NCI-H2171 treated with DMSO at 0.1 percent for 48 hours (cell line): ENCODE results near the gene AGER.
A peak's percentile ranks its signal among the peaks of the same experiment; 100 is the strongest.
"Not testable (repeated sequence)": the region's sequence is repeated elsewhere in the genome, so short reads cannot be mapped to it uniquely, and the experiment has no call there.

Experiments
- DNase-seq: peaks from one replicate; lab custom pipeline; 2025; lab: John Stamatoyannopoulos, UW

Gene AGER

DNA sequence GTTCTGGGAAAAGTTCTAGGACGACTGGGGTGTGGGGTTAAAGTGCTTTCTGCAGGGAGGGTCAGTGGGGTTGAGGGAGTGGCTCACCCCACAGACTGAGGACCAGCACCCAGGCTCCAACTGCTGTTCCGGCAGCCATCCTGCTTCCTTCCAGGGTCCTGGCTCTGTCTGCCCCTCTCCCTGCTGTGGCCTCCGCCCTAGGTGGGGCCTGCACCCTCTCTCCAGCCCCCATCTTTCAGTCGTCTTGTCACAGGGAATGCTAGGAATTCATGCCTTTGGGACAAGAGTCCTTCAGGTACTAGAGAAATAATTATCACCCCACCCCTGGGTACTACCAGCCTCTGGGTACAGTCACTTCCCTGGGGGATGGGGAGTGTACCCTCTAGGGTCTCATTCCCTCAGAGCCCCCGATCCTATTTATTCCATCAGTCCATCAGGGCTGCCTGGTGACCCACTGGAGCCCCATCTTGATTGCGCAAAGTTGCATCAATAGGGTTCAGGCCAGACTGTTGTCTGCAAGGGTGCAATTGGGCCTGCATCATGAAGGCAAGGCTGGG, at the start of gene AGER:
TSS of gene AGER (minus strand) at position 170 of the 557 bp plus-strand sequence. CDS start at position 139, 31 bp downstream.
- no peak for DNase-seq

DNA sequence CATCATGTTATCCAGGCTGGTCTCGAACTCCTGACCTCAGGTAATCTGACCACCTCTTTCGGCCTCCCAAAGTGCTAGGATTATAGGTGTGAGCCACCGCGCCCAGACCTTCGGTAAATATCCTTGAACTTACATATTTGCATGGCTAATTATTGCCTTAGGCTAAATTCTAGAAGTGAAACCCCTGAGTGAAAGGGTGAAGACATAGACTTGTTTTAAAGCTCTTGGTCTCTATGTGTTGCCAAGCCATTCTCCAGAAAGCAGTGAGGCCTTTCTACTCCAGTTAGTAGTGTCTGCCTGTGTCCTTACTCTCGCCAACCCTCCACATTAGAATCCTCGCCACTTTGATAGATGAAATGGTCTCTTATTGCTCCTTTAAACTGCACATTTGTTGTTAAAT, 42.4 kb upstream of the AGER start:
- no peak for DNase-seq

DNA sequence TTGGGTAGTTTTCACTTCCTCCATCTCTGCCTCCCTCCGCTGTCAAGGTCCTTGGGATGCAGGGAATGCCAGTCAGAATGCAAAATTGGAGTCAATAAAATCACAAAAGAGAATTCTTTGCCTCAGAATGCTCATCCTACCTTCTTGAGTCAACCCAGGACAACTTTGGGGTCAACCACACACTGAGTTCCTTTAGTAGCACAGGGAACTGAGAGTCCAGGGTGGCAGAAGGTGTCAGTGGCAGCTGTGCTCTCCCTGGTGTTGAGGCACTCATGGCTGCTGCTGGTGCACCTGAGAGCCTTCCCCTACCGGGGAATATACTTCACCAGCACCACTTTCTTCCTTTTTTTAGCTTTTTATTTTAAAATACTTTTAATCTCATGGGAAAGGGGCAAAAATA, 40.6 kb upstream of the AGER start:
- no peak for DNase-seq

DNA sequence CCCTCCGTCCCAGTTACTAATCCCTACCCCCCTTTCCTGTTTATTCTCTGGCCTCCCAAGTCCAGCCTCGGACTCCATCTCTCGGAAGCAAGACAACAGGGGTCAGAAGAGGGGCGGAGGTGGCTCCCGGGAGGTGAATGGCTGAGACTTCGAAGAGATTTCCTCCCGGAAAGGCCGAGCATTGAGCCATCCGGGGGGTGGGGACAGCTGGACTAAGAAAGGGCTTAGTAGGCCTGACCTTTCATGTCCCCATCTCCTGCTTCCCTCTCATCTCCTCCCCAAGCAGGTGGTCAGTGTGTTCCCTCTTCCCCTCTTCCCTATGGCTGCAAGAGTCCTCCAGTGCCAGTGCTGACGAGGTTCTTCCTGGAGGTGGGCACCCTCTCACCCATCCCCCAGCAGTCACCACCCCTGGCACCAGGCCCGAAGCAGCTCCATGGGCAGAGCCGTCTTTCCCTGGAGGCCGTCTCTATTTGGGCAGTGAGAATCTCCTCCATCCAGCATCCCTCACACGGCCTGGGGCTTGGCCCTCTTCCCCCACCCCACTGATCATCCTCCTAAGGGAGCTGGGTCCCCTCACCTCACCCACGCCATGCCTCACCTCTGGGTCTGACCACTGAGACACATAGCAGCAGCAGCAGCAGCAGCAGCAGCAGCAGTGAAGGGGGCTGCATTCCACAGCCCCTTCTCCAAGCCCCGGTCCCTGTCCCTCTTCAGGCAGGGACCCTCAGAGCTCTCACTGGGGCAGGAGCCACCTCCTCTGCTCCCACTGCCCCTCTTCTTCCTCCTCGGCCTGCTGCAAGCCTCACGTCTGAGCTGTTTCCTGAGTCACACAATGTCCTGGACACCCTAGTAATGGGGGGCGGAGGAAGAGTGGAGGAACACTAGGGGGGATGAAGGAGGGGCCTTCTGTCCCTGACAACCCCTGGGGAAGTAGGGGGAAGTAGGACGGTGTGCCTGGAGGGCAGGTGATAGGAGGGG, 39.5 kb upstream of the AGER start, which contains the start of gene NOTCH4:
TSS of gene NOTCH4 (minus strand) at position 810 of the 978 bp plus-strand sequence. CDS start at position 671, 139 bp downstream.
- no peak for DNase-seq

DNA sequence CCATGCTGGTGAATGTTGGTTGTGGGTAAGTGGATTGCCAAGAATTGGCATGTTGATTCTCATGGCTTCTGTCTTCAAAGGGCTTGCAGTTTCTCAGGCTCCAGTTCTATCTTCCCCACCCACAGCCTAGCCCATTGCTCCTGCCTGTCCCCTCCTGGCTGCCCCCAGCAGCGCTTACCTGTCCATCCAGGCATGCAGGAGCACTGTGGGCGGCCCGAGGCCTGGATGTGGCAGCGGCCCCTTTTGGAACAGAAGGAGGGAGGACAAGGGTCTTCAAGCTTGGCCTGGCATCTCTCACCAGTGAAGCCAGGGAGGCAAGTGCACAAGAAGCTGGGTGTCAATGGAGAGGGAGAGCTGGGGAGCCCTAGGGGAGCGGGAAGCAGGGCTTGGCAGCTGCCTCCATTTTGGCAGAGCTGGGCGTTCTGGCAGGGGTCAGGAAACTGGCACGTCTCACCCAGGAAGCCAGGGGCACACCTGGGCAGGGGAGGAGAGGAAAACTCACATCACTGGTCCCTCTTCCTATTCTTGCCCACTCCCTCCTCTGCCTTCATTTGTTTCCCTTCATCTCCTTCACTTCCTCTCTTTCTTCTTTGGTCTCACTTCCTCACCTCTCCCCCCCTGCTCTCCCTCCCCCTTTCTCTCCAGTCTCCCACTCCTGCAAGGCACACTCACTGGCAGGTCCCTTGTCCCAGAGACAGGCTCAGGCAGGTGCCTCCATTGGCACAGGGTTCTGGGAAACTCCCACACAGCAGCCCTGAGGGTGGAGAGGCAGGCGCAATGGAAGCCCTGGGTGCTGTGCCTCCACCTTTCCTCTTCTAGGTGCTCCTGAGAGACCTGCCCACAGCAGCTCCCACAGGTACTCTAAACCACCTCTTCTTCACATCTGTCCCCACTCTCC, 38.5 kb upstream of the AGER start:
- DNase-seq: no peak

DNA sequence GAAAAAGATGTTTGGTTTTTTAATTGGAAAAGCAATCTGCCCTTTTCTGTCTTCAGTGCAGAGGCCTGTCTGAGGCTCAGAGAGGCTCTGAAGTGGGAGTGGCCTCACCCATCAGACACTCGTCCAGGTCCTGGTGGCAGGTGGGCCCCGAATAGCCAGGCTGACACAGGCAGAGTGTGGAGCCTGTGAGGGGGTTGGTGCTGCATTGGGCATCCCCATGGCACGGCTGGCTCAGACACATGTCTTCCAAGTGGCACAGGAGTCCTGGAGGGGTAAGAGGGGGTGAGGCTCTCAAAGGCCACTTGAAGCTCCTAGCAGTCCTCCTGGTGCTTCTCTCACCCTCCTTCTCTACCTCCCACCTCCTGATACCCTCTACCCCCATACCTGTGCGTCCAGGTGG, 36.0 kb upstream of the AGER start:
- DNase-seq: no peak

DNA sequence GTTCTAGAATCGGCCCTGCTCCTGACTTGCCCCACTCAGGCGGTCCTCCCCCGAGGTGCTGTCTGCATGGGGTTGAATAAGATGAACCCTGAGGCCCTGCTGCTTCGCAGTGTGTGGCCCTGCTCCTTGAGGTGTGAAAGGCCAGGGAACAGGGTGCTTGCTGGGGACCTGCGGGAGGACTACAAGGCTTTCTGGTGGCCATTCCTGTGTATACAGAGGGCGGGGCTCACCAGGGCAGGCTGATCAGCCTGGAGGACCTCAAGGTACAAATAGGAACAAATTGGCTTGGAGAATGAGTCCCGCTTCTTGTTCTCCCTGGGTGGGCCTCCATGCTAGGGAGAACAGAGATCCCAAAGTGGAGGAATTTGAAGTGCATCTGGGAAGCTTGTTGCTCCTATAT, 34.1 kb upstream of the AGER start:
- DNase-seq: no peak

DNA sequence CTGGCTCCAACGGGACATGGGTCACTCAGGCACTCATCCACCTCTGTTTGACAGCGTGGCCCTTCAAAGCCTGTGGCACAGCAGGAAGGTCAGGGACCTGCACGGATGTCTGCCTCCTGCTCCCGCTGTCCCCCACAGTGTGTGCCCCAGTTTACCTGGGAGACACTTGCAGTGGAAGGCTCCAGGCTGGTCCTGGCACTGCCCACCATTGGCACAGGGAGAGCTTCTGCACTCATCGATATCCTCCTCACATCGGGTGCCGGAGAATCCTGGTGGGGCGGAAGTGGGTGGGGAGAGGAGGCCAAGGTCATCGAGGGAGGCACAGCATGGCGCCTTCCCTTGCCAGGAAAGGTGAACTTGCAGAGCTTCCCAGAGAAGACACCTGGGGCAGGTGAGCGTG, 32.9 kb upstream of the AGER start:
- DNase-seq: no peak

DNA sequence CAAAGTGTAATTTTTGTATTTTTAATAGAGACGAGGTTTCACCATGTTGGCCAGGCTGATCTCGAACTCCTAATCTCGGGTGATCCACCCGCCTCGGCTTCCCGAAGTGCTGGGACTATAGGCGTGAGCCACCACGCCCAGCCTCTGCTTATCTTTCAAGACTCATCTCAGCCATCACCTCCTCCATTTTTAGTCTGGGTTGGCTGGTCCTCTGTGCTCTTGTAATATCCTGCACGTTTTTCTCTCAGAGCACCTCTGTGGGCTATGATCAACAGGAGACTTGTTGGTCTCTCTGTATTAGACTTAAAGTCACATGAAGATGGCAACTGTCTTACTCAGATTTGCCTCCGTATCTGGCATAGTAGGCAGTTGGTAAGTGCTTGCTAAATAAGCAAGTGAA, 32.2 kb upstream of the AGER start:
- no peak for DNase-seq

DNA sequence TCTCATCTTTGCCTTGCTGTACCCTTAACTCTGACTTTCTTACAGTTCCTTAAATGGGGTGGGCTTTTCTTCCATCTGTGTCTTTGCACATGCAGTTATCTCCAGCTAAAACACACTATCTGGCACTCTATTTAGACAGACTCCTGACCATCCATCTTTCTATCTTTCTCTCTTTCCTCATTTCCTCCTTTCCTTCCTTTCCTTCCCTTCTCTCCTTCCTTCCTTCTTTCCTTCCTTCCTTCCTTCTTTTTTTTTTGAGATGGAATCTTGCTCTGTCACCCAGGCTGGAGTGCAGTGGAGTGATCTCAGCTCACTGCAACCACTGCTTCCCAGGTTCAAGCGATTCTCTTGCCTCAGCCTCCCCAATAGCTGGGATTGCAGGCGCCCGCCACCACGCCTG, 31.6 kb upstream of the AGER start:
- no peak for DNase-seq

DNA sequence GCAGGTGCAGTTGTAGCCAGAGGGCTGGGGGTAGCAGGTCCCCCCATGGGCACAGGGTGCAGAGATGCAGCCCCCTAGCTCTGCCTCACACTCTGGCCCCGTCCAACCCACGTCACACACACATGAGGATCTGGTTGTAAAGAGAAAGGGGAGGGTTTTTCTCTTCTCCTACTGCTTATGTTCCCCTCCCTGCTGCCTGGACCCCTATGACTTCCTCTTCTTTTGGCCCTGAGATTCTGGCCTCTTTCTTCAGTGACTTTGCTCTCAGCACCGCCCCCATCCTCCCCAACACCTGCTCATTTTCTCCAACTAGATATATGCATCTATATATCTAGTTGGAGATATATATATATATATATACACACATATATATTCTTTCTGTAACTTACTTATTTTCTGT, 30.1 kb upstream of the AGER start:
- no peak for DNase-seq

DNA sequence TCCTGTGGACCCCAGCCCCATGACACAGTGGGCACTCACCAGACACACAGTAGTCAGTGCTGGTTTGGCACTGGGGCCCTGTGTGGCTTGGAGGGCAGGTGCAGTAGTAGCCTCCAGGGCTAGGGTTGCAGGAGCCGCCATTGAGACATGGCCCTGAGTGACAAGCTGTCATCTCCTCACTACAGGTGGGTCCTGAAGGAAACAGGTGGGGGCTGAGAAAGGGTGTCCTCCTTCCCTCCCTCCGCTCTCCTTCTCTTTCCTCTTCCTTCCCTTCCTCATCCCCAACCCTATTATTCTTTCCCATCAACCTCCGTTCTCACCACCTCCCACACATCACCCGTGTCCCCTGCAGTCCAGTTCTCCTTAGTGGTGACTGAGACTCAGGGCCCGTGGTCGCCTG, 29.6 kb upstream of the AGER start:
- DNase-seq: no peak

DNA sequence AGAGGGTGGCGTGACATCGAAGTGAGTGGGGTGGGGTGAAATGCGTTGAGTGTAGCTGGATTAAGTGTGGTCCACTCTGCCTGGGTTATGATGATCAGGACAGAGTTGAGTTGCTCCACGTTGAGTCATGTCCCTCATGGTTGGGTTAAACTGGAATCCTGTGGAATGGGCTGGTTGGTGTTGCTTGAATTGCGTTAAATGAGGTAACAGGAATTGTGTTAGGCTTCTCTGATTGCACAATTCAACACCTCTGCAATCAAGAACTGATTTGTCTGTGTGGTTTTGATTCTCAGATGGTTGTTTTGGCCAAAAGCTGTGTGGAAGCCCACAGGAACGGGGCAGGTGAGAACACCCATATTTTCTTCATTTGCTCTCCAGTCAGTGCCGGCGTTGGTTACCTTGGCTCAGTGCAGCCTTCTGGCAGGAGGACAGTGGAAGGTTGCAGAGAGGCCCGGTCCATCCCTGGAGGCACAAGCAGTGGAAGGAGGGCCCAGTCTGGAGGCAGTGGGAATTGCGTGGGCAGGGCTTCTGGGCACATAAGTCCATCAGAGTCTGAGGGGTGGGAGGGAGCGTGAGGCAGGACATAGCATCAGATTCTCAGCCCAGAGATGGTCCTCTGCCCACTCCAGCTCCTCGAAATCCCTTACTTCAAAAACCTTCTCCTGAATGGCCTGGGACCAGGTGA, 28.2 kb upstream of the AGER start:
- no peak for DNase-seq

DNA sequence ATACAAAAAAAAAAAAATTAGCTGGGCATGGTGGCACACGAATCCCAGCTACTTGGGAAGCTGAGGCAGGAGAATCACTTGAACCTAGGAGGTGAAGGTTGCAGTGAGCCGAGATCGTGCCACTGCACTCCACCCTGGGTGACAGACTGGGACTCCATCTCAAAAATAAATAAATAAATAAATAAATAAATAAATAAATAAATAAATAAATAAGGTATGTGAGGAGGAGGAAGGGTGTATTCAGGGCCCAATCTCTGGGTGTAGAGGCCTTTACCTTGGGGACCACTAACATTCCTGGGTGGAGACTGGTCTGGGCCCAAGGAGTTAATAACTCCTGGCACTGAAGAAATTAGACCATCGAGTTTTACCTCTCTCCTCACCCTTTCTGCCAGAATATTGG, 27.4 kb upstream of the AGER start:
- not testable (repeated sequence) for DNase-seq

DNA sequence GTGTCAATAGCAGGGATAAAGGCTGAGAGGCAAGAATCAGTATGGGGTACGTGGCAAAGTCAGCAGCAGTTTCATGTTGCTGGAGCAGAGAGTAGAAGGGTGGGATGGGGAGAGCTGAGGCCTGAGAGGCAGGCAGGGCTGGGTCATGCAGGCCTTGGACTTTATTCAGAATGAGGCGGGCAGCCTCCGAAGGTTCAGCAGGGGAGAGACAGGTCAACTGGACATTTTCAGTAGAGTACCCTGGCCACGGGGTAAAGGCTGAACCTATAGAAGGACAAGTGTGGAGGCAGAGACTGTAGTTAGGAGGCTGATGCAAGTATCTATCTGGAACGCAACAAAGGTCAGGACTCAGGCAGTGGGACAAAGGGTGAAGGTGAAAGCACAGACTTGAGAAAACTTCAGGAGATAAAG, 26.1 kb upstream of the AGER start:
- no peak for DNase-seq

DNA sequence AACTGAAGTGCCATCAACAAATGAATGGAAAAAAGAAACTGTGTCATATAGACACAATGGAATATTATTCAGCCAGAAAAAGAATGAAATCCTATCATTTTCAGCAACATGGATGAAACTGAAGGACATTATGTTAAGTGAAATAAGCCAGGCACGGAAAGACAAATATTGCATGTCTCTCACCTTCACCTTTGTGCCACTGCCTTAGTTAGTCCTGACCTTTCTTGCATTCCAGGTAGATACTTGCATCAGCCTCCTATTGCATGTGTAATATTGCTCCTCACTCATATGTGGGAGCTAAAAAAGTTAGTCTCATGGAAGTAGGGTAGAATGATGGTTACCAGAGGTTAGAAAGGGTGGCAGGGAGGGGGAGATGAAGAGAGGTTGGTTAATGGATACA, 24.9 kb upstream of the AGER start:
- no peak for DNase-seq

DNA sequence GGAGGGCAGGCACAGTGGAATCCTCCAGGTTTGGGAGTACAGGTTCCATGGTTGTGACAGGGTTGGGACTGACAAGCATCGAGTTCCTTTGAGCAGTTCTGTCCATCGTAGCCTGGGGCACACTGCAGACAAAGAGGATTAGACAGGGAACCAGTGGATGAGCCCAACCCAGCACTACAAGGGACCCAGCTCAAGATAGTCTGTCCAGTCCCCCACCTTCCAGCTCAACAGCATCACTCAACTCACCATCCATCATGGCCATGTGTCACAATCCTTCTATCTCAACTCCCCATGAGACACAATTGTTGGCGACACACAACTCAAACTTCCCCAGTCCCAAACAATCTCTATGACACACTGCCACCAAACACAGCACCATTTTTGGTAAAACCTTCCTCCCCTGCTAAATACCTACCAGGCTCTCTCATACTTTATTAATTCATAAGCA, 20.2 kb upstream of the AGER start:
- no peak for DNase-seq

DNA sequence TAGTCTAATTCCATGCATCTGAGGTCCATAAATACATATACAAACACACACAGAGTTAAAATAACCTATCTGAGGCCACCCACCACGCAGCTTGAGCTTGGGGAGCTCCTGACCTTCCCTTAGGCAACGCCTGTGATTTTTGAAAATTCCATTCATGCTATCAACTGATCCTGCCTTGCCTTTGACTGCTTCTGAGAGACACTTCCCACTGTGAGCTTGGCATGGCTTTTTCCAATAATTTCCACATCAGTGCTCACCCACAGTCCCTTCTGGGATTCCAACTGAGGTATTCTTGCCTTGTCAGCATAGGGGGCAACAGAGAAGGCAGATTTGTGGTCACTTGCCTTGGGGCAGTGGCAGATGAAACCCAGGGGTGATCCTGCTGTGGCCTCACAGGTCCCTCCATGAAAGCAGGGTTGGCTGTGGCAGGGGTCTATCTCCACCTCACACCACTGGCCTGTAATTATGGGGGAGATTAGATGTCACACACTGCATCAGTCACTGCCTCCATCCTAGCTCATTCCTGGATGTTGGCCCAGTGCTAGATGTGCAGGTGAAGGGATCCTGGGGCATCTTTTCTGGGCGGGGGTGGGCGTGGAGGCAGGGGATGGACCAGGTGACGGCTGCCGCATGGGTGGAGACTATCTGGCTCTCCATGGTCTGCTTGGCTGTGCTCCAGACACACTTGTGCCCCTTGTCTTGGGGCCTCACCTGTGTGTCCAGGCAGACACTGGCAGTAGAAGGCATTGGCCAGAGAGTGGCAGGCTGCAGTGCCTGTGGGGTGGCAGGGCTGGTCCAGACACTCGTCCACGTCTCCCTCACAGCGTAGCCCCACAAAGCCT, 19.6 kb upstream of the AGER start:
- peak; percentile 6 for DNase-seq

DNA sequence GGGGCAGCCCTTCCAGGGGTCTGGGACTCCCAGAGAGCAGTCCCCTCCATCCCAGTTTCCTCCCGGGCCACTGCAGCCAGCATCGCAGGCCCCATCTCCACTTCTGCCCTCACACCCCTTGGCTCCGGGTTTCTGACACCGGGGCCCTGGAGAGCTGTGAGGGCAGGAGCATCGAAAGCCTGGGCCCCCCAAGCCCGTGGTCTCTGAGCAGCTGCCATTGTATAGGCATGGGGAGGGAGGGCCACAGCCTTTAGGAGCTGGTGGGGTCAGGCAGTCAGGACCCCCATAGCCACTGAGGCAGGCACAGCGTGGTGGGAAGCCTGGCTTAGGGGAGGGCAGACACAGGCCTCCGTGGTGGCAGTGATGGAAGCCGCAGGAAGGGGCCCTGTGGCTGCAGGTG, 18.1 kb upstream of the AGER start:
- no peak for DNase-seq

DNA sequence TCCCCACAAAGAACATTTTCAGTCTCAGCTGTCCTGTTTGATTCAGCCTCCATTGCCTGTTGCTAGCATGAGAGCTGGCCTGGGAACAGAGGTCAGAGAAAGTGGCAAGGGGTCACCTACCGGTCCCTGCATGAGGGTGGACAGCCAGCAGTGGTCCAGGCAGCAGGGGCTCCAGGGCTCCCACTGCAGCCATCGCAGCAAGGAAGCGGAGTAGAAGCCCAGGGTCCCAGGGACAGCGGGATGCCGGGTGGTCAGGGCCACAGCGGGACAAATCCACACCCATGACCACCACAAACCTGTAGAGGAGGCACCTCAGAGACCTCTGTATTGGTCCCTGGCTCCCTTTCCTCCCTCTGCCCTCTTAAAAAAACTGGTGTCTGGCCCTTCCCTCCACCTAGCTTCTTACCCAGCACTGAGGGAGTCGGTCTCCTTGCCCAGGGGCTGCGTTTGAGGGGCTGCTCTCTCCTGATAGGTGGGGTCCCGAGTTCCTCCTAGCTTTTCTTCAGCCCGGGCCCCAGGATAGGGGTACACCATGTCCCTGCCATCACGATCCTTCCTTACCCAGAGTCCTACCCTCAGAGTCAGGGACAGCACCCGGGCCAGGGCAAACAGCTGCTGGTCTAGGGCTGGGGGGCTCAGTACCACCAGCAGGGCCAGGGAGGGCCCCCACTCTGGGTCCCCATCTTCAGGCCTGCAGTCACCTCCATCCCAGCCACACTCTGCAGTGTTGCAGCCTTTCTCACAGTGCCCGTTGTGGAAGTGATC, 16.8 kb upstream of the AGER start:
- no peak for DNase-seq
